Measurements from ENCODE around the gene SIK3. TPM values are rescaled to one million over a fixed set of nuclear protein-coding genes. Genes with fewer than 3 reads are reported as not detected.

SIK3 gene
- total RNA-seq, 1 donor from 2014 or later = 61.0 TPM

DNA sequence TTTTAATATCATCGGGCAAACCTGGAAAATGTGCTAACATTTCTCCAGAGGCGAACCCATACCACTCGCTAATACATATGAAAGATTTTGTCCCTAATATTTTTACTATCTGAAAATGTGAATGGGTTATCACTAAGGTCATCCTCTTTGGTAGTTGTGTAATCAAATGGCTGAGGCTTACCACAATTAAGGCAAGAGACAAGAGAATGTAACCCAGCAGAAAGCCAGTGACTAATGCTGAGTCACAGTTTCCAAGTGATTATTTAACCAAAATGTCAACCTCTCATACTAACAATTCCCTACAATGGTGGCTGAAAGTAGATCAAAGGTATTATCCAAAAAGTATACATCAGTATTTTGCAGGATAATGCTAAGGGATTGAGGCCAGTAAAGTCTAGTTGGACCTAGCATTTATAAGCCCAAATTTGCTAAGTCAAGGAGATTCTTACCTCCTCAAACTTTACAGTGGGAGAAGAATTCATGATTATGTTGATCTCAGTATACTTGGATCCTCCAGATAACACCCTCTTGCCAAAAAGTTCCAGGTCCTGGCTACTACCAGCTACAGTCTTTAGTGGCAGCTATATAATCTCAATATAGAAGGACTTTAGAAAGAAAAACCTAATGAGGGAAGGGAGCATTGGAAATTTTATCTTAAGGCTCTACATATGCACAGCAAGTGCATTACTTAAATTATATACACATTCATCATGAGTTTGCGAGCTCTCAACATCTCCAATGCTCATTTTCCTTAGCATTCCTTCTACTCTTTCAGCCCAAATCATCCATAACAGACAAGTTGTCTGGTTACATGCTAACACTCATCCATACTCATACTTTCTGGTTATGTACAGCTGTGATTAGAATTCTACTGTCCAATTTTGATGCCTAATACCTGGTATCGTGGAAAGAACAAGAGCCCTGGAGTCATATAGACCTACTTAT is 25.4 kb downstream of the SIK3 start:
- TF ChIP-seq CTCF (IDR thresholded peaks at IDR 0.05; ENCODE audit: unreplicated experiment) = no peak
- H3K36me3 Mint-ChIP-seq (ENCODE audit: insufficient read depth) = peaks cover 5% of the 10 kb centered on the region
- H3K4me3 Mint-ChIP-seq (ENCODE audit: low read depth) = no peak overlapping the region
- no peak overlapping the region for H3K27ac Mint-ChIP-seq
- DNase-seq (ENCODE audit: low spot score, unreplicated experiment) = no peak
- H3K9me3 Mint-ChIP-seq (ENCODE audit: low read depth) = no peaks in the 10 kb centered on the region
- peaks cover 35% of the 10 kb centered on the region for H3K4me1 Mint-ChIP-seq (ENCODE audit: low read depth)
- H3K27me3 Mint-ChIP-seq = no peaks in the 10 kb centered on the region

DNA sequence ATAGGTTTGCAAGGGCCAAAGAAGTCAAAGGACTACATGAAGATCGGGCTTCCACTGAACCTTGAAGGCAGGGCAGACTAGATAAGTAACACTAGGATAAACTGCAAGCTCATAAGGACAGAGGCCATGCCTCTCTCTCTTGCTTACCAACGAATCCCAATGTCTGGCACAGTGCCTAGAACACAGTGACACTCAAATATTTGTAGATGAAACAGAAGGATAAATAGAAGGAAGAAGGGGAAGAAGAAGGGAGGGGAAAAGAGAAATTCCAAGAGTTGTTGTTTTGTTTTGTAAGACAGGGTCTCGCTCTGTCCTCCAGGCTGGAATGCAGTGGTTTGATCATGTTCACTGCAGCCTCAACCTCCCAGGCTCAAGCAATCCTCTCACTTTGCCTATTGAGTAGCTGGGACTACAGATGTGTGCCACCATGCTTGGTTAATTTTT is 26.9 kb downstream of the SIK3 start:
- H3K36me3 Mint-ChIP-seq (ENCODE audit: insufficient read depth) = peaks cover 5% of the 10 kb centered on the region
- H3K27ac Mint-ChIP-seq = peak overlapping the region; percentile 88
- no peaks in the 10 kb centered on the region for H3K9me3 Mint-ChIP-seq (ENCODE audit: low read depth)
- H3K4me3 Mint-ChIP-seq (ENCODE audit: low read depth) = no peak overlapping the region
- DNase-seq (ENCODE audit: low spot score, unreplicated experiment) = no peak
- no peaks in the 10 kb centered on the region for H3K27me3 Mint-ChIP-seq
- peaks cover 27% of the 10 kb centered on the region for H3K4me1 Mint-ChIP-seq (ENCODE audit: low read depth)
- TF ChIP-seq CTCF (IDR thresholded peaks at IDR 0.05; ENCODE audit: unreplicated experiment) = no peak

DNA sequence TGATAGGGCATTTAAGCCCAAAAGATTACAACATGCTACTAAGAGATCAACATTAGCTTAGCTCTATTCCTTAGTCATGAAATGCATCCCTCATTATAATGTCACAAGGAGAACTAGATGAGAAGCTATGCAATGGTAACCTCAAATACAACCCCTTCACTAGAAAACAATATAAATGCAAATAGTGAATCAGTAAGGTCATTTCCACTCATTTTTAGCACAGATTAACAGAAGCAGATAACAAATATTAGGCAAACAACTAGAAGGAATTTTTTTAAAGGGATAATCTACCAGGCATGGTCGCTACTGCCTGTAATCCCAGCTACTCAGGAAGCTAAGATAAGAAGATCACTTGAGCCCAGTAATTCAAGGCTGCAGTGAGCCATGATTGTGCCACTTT is 28.2 kb downstream of the SIK3 start:
- no peak for TF ChIP-seq CTCF (IDR thresholded peaks at IDR 0.05; ENCODE audit: unreplicated experiment)
- Mint-ChIP-seq H3K27me3 (no peaks in the 10 kb centered on the region), H3K4me3 (ENCODE audit: low read depth) (no peak overlapping the region), H3K4me1 (ENCODE audit: low read depth) (peaks cover 27% of the 10 kb centered on the region), H3K9me3 (ENCODE audit: low read depth) (no peaks in the 10 kb centered on the region), H3K27ac (no peak overlapping the region), H3K36me3 (ENCODE audit: insufficient read depth) (peaks cover 8% of the 10 kb centered on the region)
- no peak for DNase-seq (ENCODE audit: low spot score, unreplicated experiment)

DNA sequence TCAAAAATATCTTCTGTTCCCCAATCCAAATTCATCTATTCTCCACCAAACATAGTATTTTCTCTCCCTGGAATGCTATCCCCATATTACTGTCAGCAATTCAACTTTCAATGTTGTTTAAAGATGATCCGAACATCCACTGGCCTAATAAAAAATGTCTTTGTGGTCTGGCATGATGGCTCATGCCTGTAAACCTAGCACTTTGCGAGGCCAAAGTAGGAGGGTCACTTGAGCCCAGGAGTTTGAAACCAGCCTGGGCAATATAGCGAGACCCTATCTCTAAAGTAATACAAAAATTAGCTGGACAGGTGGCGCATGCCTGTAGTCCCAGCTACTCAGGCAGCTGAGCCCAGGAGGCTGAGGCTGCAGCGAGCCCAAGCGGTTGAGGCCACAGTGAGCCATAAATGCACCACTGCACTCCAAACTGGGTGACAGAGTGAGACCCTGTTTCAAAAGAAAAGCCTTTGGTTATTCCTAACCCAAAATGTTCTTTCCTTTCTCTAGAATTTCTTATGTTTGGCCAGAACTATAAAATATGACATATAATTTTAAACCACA is 29.8 kb downstream of the SIK3 start:
- Mint-ChIP-seq H3K9me3 (ENCODE audit: low read depth) (no peaks in the 10 kb centered on the region), H3K4me3 (ENCODE audit: low read depth) (no peak overlapping the region), H3K27ac (no peak overlapping the region), H3K36me3 (ENCODE audit: insufficient read depth) (peaks cover 8% of the 10 kb centered on the region), H3K4me1 (ENCODE audit: low read depth) (peaks cover 30% of the 10 kb centered on the region), H3K27me3 (no peaks in the 10 kb centered on the region)
- TF ChIP-seq CTCF (IDR thresholded peaks at IDR 0.05; ENCODE audit: unreplicated experiment) = no peak
- DNase-seq (ENCODE audit: low spot score, unreplicated experiment) = no peak

GRCh38 chr11:117066959-117067358 is 31.3 kb downstream of the SIK3 start:
- H3K36me3 Mint-ChIP-seq (ENCODE audit: insufficient read depth) = peaks cover 8% of the 10 kb centered on the region

More at GRCh38 chr11:117066959-117067358, 31.3 kb downstream of the SIK3 start:
- no peak overlapping the region for H3K27ac Mint-ChIP-seq
- H3K4me1 Mint-ChIP-seq (ENCODE audit: low read depth) = peaks cover 23% of the 10 kb centered on the region
- no peaks in the 10 kb centered on the region for H3K9me3 Mint-ChIP-seq (ENCODE audit: low read depth)
- no peak overlapping the region for H3K4me3 Mint-ChIP-seq (ENCODE audit: low read depth)
- no peaks in the 10 kb centered on the region for H3K27me3 Mint-ChIP-seq
- DNase-seq (ENCODE audit: low spot score, unreplicated experiment) = no peak
- TF ChIP-seq CTCF (IDR thresholded peaks at IDR 0.05; ENCODE audit: unreplicated experiment) = no peak
